Neural progenitor cell (in vitro differentiated cells): ENCODE results near the gene MRPS22. TPM values are rescaled to one million over a fixed set of nuclear protein-coding genes. Genes with fewer than 3 reads are reported as not detected.
A peak's percentile ranks its signal among the peaks of the same experiment; 100 is the strongest.

Source experiments
- DNase-seq: peaks from one replicate; pipeline ENCODE4 v3.0.0-alpha.2; 2016; ENCODE audit warnings: low spot score
- H2AFZ ChIP-seq: fragments of 200-600 bp; sonication (generic); replicated peaks from 2 replicates; pipeline ENCODE4 v1.6.1; 2016; ENCODE audit warnings: antibody characterized with exemption
- H3F3A ChIP-seq: fragments of 200-600 bp; sonication (generic); 2 replicates; pipeline ENCODE4 v1.6.1; 2016; ENCODE audit warnings: antibody characterized with exemption, low read depth
- H3K27ac ChIP-seq: fragments of 200-600 bp; sonication (generic); 2 replicates; pipeline ENCODE4 v1.5.1; 2016; ENCODE audit warnings: mild to moderate bottlenecking
- H3K27me3 ChIP-seq: fragments of 200-600 bp; sonication (generic); 2 replicates; pipeline ENCODE4 v1.6.1; 2016; ENCODE audit warnings: mild to moderate bottlenecking, moderate library complexity
- H3K36me3 ChIP-seq: fragments of 200-600 bp; sonication (generic); 2 replicates; pipeline ENCODE4 v1.5.1; 2016
- H3K4me1 ChIP-seq: fragments of 200-600 bp; sonication (generic); 2 replicates; pipeline ENCODE4 v1.6.1; 2016; ENCODE audit warnings: mixed run types
- H3K4me2 ChIP-seq: fragments of 200-600 bp; sonication (generic); 2 replicates; pipeline ENCODE4 v1.6.1; 2016
- H3K4me3 ChIP-seq: fragments of 200-600 bp; sonication (generic); 2 replicates; pipeline ENCODE4 v1.5.1; 2016
- H3K79me2 ChIP-seq: fragments of 200-600 bp; sonication (generic); 2 replicates; pipeline ENCODE4 v1.6.1; 2016; ENCODE audit warnings: low read depth
- H3K9ac ChIP-seq: fragments of 200-600 bp; sonication (generic); 2 replicates; pipeline ENCODE4 v1.6.1; 2016
- H3K9me3 ChIP-seq: fragments of 200-600 bp; sonication (generic); 2 replicates; pipeline ENCODE4 v1.5.1; 2016; ENCODE audit warnings: low read depth
- H4K20me1 ChIP-seq: fragments of 200-600 bp; sonication (generic); 2 replicates; pipeline ENCODE4 v1.6.1; 2016; ENCODE audit warnings: low read depth
- H3K27ac Mint-ChIP-seq: 3 replicates; pipeline ENCODE4 v1.8.0; 2021; ENCODE audit warnings: mixed read lengths
- H3K27me3 Mint-ChIP-seq: 2 replicates; pipeline ENCODE4 v1.8.0; 2022; ENCODE audit warnings: low read depth, mild to moderate bottlenecking, inconsistent platforms, moderate library complexity, mixed read lengths; ENCODE audit not compliant: insufficient read depth
- H3K36me3 Mint-ChIP-seq: 3 replicates; pipeline ENCODE4 v1.8.0; 2021; ENCODE audit warnings: mixed read lengths
- H3K4me1 Mint-ChIP-seq: 3 replicates; pipeline ENCODE4 v1.8.0; 2021; ENCODE audit warnings: mixed read lengths
- H3K4me3 Mint-ChIP-seq: 3 replicates; pipeline ENCODE4 v1.8.0; 2021; ENCODE audit warnings: mild to moderate bottlenecking, moderate library complexity, mixed read lengths
- H3K9me3 Mint-ChIP-seq: 3 replicates; pipeline ENCODE4 v1.8.0; 2020; ENCODE audit warnings: mixed read lengths
- EZH2 ChIP-seq: fragments of 200-600 bp; sonication (generic); IDR thresholded peaks from 2 replicates; pipeline ENCODE4 v1.6.1; 2017; ENCODE audit warnings: antibody characterized with exemption, mild to moderate bottlenecking, moderate library complexity
- EZH2phosphoT487 ChIP-seq: fragments of 200-600 bp; sonication (generic); IDR thresholded peaks from 2 replicates; pipeline ENCODE4 v1.6.1; 2017; ENCODE audit warnings: antibody characterized with exemption
- total RNA-seq: library from RNA; depleted of rRNA; stranded (reverse); fragments of >200 nt; gene quantifications from 2 replicates; pipeline ENCODE4 v1.2.3, GENCODE V29; 2015; ENCODE audit warnings: low replicate concordance
- TF ChIP-seq, protein P1 (sequence below): fragments of 200-600 bp; sonication (generic); IDR thresholded peaks from 2 replicates; pipeline ENCODE4 v1.5.1; 2017; ENCODE audit warnings: antibody characterized with exemption, mild to moderate bottlenecking

Gene MRPS22
- total RNA-seq, 1 donor from 2014 or later = 85.8 TPM

DNA sequence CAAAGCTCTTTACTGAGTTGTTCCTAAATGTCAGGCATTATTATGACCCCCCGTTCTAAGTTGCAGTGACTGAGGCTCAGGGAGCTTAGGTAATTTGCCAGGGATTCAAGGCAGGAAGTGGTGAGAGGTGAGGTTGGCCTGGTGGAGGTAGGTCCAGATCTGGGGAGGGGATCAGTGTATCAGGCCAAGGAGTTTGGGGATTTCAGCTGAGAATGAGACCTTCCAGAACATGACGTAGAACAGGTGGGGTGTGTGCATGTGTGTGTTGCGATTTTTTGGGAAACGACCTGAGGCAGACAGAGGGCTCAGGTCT, 41.1 kb upstream of the MRPS22 start:
- Histone ChIP-seq H3K79me2 (no peaks in the 10 kb centered on the region), H3K27me3 (no peaks in the 10 kb centered on the region), H3K4me3 (no peak overlapping the region), H3K9me3 (no peaks in the 10 kb centered on the region), H3K4me1 (peaks cover under 1% of the 10 kb centered on the region), H3K36me3 (no peaks in the 10 kb centered on the region), H3K9ac (no peak overlapping the region), H2AFZ (no peak overlapping the region), H3F3A (no peaks in the 10 kb centered on the region), H3K27ac (no peak overlapping the region), H4K20me1 (no peaks in the 10 kb centered on the region), H3K4me2 (no peak overlapping the region)
- TF ChIP-seq EZH2 (no peak), EZH2phosphoT487 (no peak)
- TF ChIP-seq, protein P1, sequence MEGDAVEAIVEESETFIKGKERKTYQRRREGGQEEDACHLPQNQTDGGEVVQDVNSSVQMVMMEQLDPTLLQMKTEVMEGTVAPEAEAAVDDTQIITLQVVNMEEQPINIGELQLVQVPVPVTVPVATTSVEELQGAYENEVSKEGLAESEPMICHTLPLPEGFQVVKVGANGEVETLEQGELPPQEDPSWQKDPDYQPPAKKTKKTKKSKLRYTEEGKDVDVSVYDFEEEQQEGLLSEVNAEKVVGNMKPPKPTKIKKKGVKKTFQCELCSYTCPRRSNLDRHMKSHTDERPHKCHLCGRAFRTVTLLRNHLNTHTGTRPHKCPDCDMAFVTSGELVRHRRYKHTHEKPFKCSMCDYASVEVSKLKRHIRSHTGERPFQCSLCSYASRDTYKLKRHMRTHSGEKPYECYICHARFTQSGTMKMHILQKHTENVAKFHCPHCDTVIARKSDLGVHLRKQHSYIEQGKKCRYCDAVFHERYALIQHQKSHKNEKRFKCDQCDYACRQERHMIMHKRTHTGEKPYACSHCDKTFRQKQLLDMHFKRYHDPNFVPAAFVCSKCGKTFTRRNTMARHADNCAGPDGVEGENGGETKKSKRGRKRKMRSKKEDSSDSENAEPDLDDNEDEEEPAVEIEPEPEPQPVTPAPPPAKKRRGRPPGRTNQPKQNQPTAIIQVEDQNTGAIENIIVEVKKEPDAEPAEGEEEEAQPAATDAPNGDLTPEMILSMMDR = no peak
- Mint-ChIP-seq H3K27me3 (peaks cover 10% of the 10 kb centered on the region), H3K9me3 (no peaks in the 10 kb centered on the region), H3K36me3 (no peaks in the 10 kb centered on the region), H3K4me3 (no peak overlapping the region), H3K4me1 (peaks cover 25% of the 10 kb centered on the region), H3K27ac (no peak overlapping the region)
- no peak for DNase-seq

DNA sequence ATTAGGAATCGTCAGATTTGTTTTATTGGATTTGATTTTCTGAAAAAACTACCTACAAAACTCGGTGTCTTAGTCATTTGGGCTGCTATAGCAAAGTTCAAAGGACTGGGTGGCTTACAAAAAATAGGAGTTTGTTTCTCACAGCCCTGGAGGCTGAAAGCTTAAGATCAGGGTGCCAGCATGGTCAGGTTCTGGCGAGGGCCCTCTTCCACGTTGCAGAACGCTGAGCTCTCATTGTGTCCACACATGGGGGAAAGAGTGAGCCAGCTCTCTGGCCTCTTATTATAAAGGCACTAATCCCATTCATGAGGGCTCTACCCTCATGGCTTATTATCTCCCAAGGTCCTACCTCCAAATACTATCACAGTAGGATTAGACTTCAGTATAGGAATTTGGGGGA, 40.6 kb upstream of the MRPS22 start:
- Histone ChIP-seq H2AFZ (no peak overlapping the region), H3K9ac (no peak overlapping the region), H3K4me2 (no peak overlapping the region), H4K20me1 (no peaks in the 10 kb centered on the region), H3K79me2 (no peaks in the 10 kb centered on the region), H3K27me3 (no peaks in the 10 kb centered on the region), H3K9me3 (no peaks in the 10 kb centered on the region), H3K36me3 (no peaks in the 10 kb centered on the region), H3F3A (no peaks in the 10 kb centered on the region), H3K4me3 (no peak overlapping the region), H3K4me1 (peaks cover 4% of the 10 kb centered on the region), H3K27ac (no peak overlapping the region)
- peaks cover 29% of the 10 kb centered on the region for H3K4me1 Mint-ChIP-seq
- H3K36me3 Mint-ChIP-seq = no peaks in the 10 kb centered on the region
- peaks cover 12% of the 10 kb centered on the region for H3K27me3 Mint-ChIP-seq
- H3K9me3 Mint-ChIP-seq = no peaks in the 10 kb centered on the region
- no peak for TF ChIP-seq EZH2phosphoT487
- TF ChIP-seq EZH2 = no peak
- TF ChIP-seq, protein P1 = no peak
- no peak for DNase-seq
- no peak overlapping the region for H3K27ac Mint-ChIP-seq
- H3K4me3 Mint-ChIP-seq = no peak overlapping the region

DNA sequence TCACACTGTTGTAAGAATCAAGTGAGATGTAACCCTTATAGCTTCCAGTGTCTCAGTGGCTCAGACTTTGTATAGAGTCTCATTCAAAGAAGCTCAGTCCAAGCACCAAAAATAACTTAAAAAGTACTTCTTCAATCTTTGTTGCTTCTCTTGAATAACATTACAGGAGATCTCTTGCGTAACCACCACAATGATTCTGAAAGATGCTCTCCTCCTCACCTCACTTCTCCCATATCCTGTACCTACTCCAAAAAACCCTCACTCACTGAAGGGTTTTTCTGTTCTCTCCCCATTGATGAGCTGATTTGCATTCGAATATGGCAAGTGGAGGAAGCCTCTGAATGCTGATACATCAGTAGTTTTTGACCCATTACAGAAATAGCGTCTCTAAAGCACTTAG, 39.4 kb upstream of the MRPS22 start:
- Histone ChIP-seq H3K9ac (no peak overlapping the region), H3K4me1 (peaks cover 8% of the 10 kb centered on the region), H3K4me2 (no peak overlapping the region), H3K27me3 (no peaks in the 10 kb centered on the region), H3K4me3 (no peak overlapping the region), H4K20me1 (no peaks in the 10 kb centered on the region), H3F3A (no peaks in the 10 kb centered on the region), H3K79me2 (no peaks in the 10 kb centered on the region), H3K9me3 (no peaks in the 10 kb centered on the region), H2AFZ (no peak overlapping the region), H3K36me3 (no peaks in the 10 kb centered on the region), H3K27ac (no peak overlapping the region)
- H3K4me3 Mint-ChIP-seq = no peak overlapping the region
- H3K36me3 Mint-ChIP-seq = no peaks in the 10 kb centered on the region
- TF ChIP-seq EZH2phosphoT487 = no peak
- H3K4me1 Mint-ChIP-seq = peaks cover 35% of the 10 kb centered on the region
- no peak for DNase-seq
- H3K27me3 Mint-ChIP-seq = peaks cover 12% of the 10 kb centered on the region
- H3K27ac Mint-ChIP-seq = no peak overlapping the region
- H3K9me3 Mint-ChIP-seq = peaks cover 2% of the 10 kb centered on the region

DNA sequence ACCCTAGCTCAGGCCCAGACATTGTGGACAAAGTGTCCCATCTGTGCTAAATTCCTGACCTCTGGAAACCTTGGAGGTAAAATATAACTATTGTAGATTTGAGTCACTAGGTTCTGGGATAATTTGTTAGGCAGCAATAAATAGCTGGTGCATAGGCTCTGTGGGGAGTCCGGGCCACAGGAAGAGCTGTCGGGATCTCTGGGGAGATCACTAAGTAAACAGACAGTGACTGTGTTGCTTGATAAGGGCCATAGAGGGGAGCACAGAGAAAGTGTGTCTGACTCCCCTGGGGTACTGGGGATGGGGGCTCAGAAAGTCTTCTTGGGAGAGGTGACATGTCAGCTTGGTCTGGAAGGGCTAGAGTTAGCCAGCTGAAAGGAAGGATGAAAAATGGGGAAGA, 37.7 kb upstream of the MRPS22 start:
- DNase-seq = no peak
- Histone ChIP-seq H3K4me1 (peaks cover 8% of the 10 kb centered on the region), H3K4me3 (no peak overlapping the region), H3K79me2 (no peaks in the 10 kb centered on the region), H3K27me3 (no peaks in the 10 kb centered on the region), H3K27ac (no peak overlapping the region), H3K9me3 (no peaks in the 10 kb centered on the region), H3K9ac (no peak overlapping the region), H2AFZ (no peak overlapping the region), H3K36me3 (no peaks in the 10 kb centered on the region), H3K4me2 (no peak overlapping the region), H3F3A (no peaks in the 10 kb centered on the region), H4K20me1 (no peaks in the 10 kb centered on the region)
- TF ChIP-seq EZH2phosphoT487 (no peak), EZH2 (no peak)
- TF ChIP-seq, protein P1 = no peak
- H3K36me3 Mint-ChIP-seq = no peaks in the 10 kb centered on the region
- H3K27ac Mint-ChIP-seq = peak overlapping the region; percentile 76
- H3K27me3 Mint-ChIP-seq = peaks cover 11% of the 10 kb centered on the region
- peaks cover 48% of the 10 kb centered on the region for H3K4me1 Mint-ChIP-seq
- H3K4me3 Mint-ChIP-seq = no peak overlapping the region
- peaks cover 2% of the 10 kb centered on the region for H3K9me3 Mint-ChIP-seq
